Measurements from ENCODE around the gene GPD1.

GRCh38 chr12:50069539-50069938, 34.3 kb upstream of the GPD1 start:
- TF ChIP-seq POLR2A (IDR thresholded peaks at IDR 0.05) (no peak), CTCF (IDR thresholded peaks at IDR 0.05) (no peak)
